ENCODE results near the gene ZNF804B.

Gene ZNF804B

DNA sequence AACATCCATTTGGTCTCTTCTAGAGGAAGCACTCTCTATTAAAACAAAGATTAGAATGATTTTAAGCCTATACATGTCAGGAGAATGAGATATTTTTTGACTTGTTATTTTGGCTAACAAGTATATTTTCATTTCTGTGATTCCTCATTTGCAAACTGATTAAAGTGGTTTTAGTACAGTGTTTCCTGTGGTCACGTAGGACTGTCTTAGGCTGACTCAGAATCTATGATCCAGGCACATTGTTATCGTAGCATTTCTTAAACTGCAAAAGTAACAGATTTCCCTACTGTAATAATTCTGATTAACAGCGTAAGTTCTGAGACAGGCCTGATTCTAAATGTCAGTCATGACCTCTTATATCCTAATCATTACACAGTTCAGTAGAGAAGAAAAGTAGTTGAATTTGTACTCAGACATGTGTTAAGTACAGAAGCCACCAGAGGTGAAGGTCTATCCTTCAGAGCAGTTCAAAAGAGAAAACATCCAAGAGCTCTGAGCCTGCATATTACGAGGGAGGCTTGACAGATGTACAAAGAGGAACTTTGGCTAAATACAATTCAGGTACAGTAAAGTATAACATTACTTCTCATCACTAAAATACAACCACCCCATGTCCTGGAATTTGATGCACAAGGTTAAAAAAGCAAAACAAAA lies 160.1 kb downstream of the ZNF804B start:
- Histone ChIP-seq H3K4me3 (ENCODE audit: low read length, poor library complexity, severe bottlenecking) (no peak overlapping the region), H2AFZ (ENCODE audit: low read length) (no peak overlapping the region), H3K9me2 (replicated peaks; ENCODE audit: low read depth, low read length) (no peaks in the 10 kb centered on the region), H3K4me2 (ENCODE audit: low read depth, low read length, poor library complexity, severe bottlenecking) (no peak overlapping the region), H3K4me1 (ENCODE audit: insufficient read depth, low read length, poor library complexity, severe bottlenecking) (no peaks in the 10 kb centered on the region), H3K9ac (ENCODE audit: low read depth, low read length, poor library complexity, severe bottlenecking) (no peak overlapping the region), H4K20me1 (ENCODE audit: insufficient read depth, low read length, poor library complexity, severe bottlenecking) (no peaks in the 10 kb centered on the region), H3K79me2 (ENCODE audit: insufficient read depth, low read length) (no peaks in the 10 kb centered on the region), H3K27me3 (ENCODE audit: insufficient read depth, low read length, poor library complexity, severe bottlenecking) (no peaks in the 10 kb centered on the region), H3K9me3 (ENCODE audit: insufficient read depth, low read depth, low read length) (no peaks in the 10 kb centered on the region), H3K36me3 (ENCODE audit: insufficient read depth, low read length) (no peaks in the 10 kb centered on the region), H3F3A (ENCODE audit: low read depth) (no peaks in the 10 kb centered on the region)
- TF ChIP-seq, protein P1, sequence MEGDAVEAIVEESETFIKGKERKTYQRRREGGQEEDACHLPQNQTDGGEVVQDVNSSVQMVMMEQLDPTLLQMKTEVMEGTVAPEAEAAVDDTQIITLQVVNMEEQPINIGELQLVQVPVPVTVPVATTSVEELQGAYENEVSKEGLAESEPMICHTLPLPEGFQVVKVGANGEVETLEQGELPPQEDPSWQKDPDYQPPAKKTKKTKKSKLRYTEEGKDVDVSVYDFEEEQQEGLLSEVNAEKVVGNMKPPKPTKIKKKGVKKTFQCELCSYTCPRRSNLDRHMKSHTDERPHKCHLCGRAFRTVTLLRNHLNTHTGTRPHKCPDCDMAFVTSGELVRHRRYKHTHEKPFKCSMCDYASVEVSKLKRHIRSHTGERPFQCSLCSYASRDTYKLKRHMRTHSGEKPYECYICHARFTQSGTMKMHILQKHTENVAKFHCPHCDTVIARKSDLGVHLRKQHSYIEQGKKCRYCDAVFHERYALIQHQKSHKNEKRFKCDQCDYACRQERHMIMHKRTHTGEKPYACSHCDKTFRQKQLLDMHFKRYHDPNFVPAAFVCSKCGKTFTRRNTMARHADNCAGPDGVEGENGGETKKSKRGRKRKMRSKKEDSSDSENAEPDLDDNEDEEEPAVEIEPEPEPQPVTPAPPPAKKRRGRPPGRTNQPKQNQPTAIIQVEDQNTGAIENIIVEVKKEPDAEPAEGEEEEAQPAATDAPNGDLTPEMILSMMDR (conservative IDR thresholded peaks at IDR 0.05; ENCODE audit: low read length): no peak
- no peak for TF ChIP-seq EZH2phosphoT487 (IDR thresholded peaks at IDR 0.05; ENCODE audit: borderline replicate concordance)

DNA sequence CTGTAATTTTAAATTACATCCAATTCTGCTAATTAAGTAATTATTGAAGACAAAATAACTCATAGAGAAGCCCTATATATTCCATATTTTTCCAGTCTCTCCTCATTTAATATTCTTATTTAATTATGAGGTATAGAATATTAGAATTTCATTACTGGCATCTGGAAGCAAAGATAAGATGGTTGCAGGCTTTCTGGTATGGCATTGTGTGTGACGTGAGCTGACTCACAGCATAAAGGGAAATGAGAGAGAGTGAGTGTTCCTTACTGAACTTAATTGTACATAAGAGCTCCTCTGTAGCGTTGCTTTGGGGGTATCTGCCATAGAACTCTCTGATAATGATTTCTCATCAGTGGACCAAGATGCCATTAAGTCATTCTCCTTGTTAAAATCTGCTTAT lies 163.4 kb downstream of the ZNF804B start:
- Histone ChIP-seq H3K9me3 (ENCODE audit: insufficient read depth, low read depth, low read length) (no peaks in the 10 kb centered on the region), H2AFZ (ENCODE audit: low read length) (no peak overlapping the region), H3K4me1 (ENCODE audit: insufficient read depth, low read length, poor library complexity, severe bottlenecking) (no peaks in the 10 kb centered on the region), H3F3A (ENCODE audit: low read depth) (no peaks in the 10 kb centered on the region), H3K9ac (ENCODE audit: low read depth, low read length, poor library complexity, severe bottlenecking) (no peak overlapping the region), H3K36me3 (ENCODE audit: insufficient read depth, low read length) (no peaks in the 10 kb centered on the region), H3K79me2 (ENCODE audit: insufficient read depth, low read length) (no peaks in the 10 kb centered on the region), H4K20me1 (ENCODE audit: insufficient read depth, low read length, poor library complexity, severe bottlenecking) (no peaks in the 10 kb centered on the region), H3K4me3 (ENCODE audit: low read length, poor library complexity, severe bottlenecking) (no peak overlapping the region), H3K27me3 (ENCODE audit: insufficient read depth, low read length, poor library complexity, severe bottlenecking) (no peaks in the 10 kb centered on the region), H3K9me2 (replicated peaks; ENCODE audit: low read depth, low read length) (no peaks in the 10 kb centered on the region), H3K4me2 (ENCODE audit: low read depth, low read length, poor library complexity, severe bottlenecking) (no peak overlapping the region)
- TF ChIP-seq EZH2phosphoT487 (IDR thresholded peaks at IDR 0.05; ENCODE audit: borderline replicate concordance): no peak
- TF ChIP-seq, protein P1 (conservative IDR thresholded peaks at IDR 0.05; ENCODE audit: low read length): no peak

DNA sequence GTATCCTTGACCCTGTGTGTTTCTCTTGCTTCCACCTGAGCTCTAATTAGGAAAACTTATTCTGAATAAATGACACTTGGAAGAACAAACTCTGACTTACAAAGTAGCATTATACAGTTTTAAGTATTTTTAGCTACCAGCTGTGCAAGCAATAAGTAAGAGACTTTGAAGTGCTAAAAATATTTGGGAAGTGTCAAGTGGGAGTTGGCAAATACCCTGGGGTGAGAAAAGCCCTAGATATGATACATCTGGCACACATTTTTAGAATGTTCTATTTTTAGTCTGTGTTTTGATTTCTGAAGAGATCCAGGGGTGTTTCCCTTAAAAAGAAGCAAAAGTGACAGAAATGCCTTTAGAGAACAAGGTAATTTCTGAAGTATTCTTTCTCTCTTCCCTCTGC lies 168.8 kb downstream of the ZNF804B start:
- no peaks in the 10 kb centered on the region for H3K79me2 ChIP-seq (ENCODE audit: insufficient read depth, low read length)
- H3K4me3 ChIP-seq (ENCODE audit: low read length, poor library complexity, severe bottlenecking): no peak overlapping the region
- H3K4me2 ChIP-seq (ENCODE audit: low read depth, low read length, poor library complexity, severe bottlenecking): no peak overlapping the region
- no peaks in the 10 kb centered on the region for H3K9me3 ChIP-seq (ENCODE audit: insufficient read depth, low read depth, low read length)
- no peak overlapping the region for H3K9ac ChIP-seq (ENCODE audit: low read depth, low read length, poor library complexity, severe bottlenecking)
- H3K9me2 ChIP-seq (replicated peaks; ENCODE audit: low read depth, low read length): no peaks in the 10 kb centered on the region
- H2AFZ ChIP-seq (ENCODE audit: low read length): no peak overlapping the region
- H3F3A ChIP-seq (ENCODE audit: low read depth): no peaks in the 10 kb centered on the region
- no peaks in the 10 kb centered on the region for H3K27me3 ChIP-seq (ENCODE audit: insufficient read depth, low read length, poor library complexity, severe bottlenecking)
- no peaks in the 10 kb centered on the region for H3K36me3 ChIP-seq (ENCODE audit: insufficient read depth, low read length)
- no peaks in the 10 kb centered on the region for H4K20me1 ChIP-seq (ENCODE audit: insufficient read depth, low read length, poor library complexity, severe bottlenecking)
- TF ChIP-seq EZH2phosphoT487 (IDR thresholded peaks at IDR 0.05; ENCODE audit: borderline replicate concordance): no peak
- TF ChIP-seq, protein P1 (conservative IDR thresholded peaks at IDR 0.05; ENCODE audit: low read length): no peak
- no peaks in the 10 kb centered on the region for H3K4me1 ChIP-seq (ENCODE audit: insufficient read depth, low read length, poor library complexity, severe bottlenecking)

All from Loucy (cell line).